ENCODE measurements around the gene LONRF3.
"Not testable (repeated sequence)": the region's sequence is repeated elsewhere in the genome, so short reads cannot be mapped to it uniquely, and the experiment has no call there.

The LONRF3 gene

DNA sequence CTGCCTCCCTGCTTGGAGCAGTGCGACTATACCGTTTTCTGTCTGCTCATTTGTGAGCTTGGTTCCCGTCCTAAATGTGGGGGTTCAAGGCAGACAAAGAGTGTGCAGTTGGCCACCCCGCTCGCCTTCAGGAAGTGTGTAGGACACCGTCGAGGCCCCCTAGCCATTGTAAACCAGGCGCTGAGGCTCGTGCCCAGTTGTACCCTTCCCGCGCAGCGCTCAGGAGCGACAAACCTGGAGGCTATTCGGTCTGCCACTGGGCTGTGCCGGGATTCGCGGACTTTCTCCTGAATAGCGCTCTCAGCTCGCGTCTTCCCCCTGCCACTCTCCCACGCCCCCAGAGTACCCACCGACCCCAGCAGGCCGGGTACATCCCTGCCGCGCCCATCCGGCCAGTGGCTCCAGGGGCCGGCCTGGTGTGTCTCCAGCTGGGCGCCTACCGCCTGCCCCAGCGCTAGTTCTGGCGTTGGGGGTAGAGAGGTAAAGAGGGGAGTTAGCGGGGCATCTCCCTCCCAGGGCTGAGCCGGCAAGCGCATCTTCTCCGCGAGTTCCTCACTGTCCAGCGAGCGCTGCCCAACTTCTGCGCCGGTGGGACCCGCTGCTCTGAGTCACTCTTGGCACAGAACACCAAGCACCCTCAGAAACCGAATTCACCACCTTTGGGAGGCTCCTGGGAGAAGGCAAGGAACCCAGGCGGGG lies 880 bp upstream of the LONRF3 start:
- ATAC-seq (replicated peaks) (no peak), DNase-seq (no peak)
- peak overlapping the region in 1 of 2 donors; percentile 97 for H3K27ac Mint-ChIP-seq
- H3K36me3 Mint-ChIP-seq (ENCODE audit: insufficient read depth), result peaks cover 20% of the 10 kb centered on the region
- peaks cover 13 to 14% of the 10 kb centered on the region in 2 donors for H3K4me1 Mint-ChIP-seq (ENCODE audit: low read depth in 2 of 2)
- peaks cover 0 to 7% of the 10 kb centered on the region in 2 donors for H3K27me3 Mint-ChIP-seq
- no peaks in the 10 kb centered on the region for H3K9me3 Mint-ChIP-seq
- H3K4me3 Mint-ChIP-seq, result peak overlapping the region; percentile 81 to 86

DNA sequence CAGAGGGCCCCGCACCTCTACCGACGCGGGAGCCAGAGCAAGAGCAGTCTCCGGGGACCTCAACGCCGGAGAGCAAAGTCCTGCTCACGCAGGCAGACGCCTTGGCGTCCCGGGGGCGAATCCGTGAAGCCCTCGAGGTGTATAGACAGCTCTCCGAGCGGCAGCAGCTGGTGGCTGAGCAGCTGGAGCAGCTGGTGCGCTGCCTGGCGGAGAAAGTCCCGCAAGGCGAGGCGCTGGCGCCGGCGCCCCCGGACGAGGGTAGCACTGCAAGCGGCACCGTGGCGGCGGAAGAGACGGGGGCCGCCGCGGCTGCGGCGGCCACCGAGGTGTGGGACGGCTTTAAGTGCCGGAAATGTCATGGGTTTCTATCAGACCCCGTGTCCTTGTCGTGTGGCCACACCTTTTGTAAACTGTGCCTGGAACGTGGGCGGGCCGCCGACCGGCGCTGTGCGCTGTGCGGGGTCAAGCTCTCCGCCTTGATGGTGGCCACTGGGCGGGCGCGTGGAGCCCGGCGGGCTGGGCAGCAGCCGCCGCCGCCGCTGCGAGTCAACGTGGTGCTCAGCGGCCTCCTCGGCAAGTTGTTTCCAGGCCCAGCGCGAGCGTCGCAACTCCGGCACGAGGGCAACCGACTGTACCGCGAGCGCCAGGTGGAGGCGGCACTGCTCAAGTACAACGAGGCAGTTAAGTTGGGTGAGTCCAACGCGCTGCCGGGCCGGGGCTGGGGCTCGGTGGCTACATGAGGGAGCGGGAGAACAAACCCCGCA lies 672 bp downstream of the LONRF3 start:
- Mint-ChIP-seq H3K9me3 (no peaks in the 10 kb centered on the region), H3K36me3 (ENCODE audit: insufficient read depth) (peaks cover 30% of the 10 kb centered on the region), H3K4me1 (ENCODE audit: low read depth in 2 of 2) (peaks cover 13 to 14% of the 10 kb centered on the region in 2 donors), H3K27me3 (peaks cover 0 to 7% of the 10 kb centered on the region in 2 donors), H3K4me3 (peak overlapping the region; percentile 81 to 86), H3K27ac (peak overlapping the region; percentile 91 to 97)
- peak; percentile 29 to 60 (median 50) for DNase-seq
- peak; percentile 61 for ATAC-seq (replicated peaks)

DNA sequence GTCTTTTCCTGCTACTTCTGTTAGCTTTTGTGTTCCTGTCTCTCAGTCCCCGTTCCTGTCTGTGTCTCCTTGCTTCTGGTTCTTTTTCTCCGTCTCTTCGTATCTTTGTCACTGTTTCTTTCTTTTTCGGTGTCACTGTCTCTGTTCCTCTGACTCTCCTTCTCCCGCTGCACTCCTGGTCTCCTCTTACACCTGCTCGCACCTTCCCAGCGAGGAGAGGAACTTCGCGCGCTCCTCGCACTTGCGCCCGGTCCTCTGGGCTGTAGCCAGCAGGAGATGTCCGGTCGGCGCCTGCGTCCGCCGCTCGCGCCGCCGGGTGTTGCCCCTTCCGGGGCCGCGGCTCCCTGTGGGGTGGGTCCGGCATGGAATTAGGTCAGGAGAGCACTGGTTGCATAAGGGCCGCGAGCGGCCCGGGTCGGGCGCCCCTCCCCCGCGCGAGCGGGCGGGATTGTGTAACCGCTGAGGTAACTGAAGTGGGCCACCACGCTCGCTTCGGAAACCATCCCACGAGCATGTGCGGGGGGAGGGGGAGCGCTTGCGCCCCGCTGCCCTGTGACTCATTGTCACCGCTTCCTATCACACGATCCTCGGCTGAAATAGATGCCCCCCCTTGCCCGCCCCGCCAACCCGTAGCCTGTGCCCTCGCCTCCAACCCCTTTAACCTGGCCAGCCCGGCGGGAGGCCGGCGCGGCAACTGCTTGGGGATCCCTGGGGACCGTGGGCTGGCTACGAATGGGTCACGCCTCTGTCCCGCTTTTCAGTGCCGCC lies 1.6 kb downstream of the LONRF3 start:
- ATAC-seq (replicated peaks) (peak; percentile 61), DNase-seq (peak; percentile 40 to 70 (median 70))
- H3K27me3 Mint-ChIP-seq, result peaks cover 0 to 7% of the 10 kb centered on the region in 2 donors
- H3K4me1 Mint-ChIP-seq (ENCODE audit: low read depth in 2 of 2), result peaks cover 14 to 15% of the 10 kb centered on the region in 2 donors
- no peaks in the 10 kb centered on the region for H3K9me3 Mint-ChIP-seq
- H3K27ac Mint-ChIP-seq, result peak overlapping the region; percentile 91 to 97
- H3K4me3 Mint-ChIP-seq, result peak overlapping the region; percentile 81 to 86
- peaks cover 34% of the 10 kb centered on the region for H3K36me3 Mint-ChIP-seq (ENCODE audit: insufficient read depth)

DNA sequence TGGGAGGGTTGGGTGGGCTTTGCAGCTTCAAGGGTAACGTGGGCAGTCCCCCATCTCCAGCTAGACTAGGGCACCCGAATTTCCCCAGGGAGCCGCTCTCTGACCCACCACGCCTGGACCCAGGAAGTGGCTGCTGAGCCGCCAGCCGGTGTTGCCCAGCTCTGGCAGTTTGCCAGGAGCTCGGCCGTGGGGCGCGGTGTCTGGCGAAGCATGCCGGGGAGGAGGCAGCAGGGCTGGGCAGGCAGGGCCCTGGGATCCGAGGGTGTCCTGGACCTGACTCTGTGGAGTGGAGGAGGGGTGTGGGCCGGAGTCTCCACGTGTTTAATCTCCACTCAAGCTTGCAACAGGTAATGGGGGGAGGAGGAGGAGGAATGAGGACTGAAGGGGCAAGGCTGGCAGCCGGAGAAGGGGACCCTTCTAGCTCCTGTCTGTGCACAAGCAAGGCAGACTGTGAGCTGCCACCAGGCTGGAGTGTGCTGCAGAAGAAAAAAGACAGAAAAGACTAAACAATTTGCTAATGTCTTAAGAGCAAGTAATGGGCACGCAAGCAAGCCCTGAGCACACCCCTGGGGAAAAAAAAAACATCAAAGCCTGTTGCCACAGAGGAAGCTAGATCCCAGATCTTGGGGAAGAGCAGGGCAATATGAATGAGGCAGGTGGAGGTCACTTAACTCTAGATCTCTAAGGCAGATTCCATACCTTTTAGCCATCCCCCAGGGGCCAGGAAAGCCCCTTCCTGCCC lies 2.4 kb downstream of the LONRF3 start:
- peak in 2 of 3 experiments; percentile 0 to 8 for DNase-seq
- peaks cover 41% of the 10 kb centered on the region for H3K36me3 Mint-ChIP-seq (ENCODE audit: insufficient read depth)
- H3K27me3 Mint-ChIP-seq, result peaks cover 0 to 7% of the 10 kb centered on the region in 2 donors
- peak overlapping the region in 1 of 2 donors; percentile 41 for H3K27ac Mint-ChIP-seq
- peak overlapping the region; percentile 81 to 86 for H3K4me3 Mint-ChIP-seq
- peaks cover 14 to 15% of the 10 kb centered on the region in 2 donors for H3K4me1 Mint-ChIP-seq (ENCODE audit: low read depth in 2 of 2)
- ATAC-seq (replicated peaks), result no peak
- H3K9me3 Mint-ChIP-seq, result no peaks in the 10 kb centered on the region

DNA sequence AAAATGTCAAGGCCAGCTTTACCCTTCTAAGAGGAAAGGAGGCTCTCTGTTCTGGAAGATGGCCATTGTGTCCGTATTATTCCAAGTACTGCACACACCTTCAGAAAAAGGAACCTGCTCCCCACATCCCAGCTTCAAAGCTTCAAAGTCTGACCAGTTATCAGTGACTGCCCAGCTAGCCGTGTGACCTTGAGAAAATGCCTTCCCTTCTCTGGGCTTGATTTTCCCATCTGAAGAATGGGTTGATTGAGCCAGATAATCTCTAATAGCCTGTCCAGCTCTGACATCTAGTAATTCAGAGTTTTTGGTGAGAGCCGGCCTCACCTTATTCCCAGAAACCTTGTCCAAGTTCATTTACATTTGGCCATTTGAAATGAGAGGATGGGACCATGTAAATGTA lies 3.0 kb downstream of the LONRF3 start:
- H3K27ac Mint-ChIP-seq, result peak overlapping the region in 1 of 2 donors; percentile 41
- H3K9me3 Mint-ChIP-seq, result no peaks in the 10 kb centered on the region
- peaks cover 0 to 7% of the 10 kb centered on the region in 2 donors for H3K27me3 Mint-ChIP-seq
- no peak for ATAC-seq (replicated peaks)
- H3K4me3 Mint-ChIP-seq, result peak overlapping the region; percentile 81 to 86
- peaks cover 44% of the 10 kb centered on the region for H3K36me3 Mint-ChIP-seq (ENCODE audit: insufficient read depth)
- no peak for DNase-seq
- peaks cover 14 to 18% of the 10 kb centered on the region in 2 donors for H3K4me1 Mint-ChIP-seq (ENCODE audit: low read depth in 2 of 2)

DNA sequence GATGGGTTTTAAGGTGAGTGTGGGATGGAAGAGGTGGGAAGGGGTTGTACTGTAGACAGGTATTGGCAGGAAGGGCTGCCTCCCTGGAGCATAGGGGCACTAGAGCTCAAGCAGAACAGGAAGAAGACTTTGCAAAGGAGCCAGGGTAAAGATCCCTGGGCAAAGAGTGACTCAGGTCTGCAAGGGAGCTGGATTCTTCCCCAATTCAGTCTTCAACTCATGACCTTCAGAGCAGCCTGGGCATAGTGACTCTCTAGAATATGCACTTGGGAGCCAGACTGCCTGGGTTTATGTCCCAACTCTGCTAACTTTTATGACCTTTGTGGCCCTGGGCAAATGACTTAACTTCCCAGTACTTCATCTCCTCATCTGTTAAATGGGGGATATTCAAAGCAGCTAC lies 4.0 kb downstream of the LONRF3 start:
- no peak overlapping the region for H3K4me3 Mint-ChIP-seq
- peaks cover 47% of the 10 kb centered on the region for H3K36me3 Mint-ChIP-seq (ENCODE audit: insufficient read depth)
- DNase-seq (no peak), ATAC-seq (replicated peaks) (no peak)
- H3K27ac Mint-ChIP-seq, result no peak overlapping the region
- no peaks in the 10 kb centered on the region for H3K27me3 Mint-ChIP-seq
- H3K9me3 Mint-ChIP-seq, result no peaks in the 10 kb centered on the region
- H3K4me1 Mint-ChIP-seq (ENCODE audit: low read depth in 2 of 2), result peaks cover 14 to 21% of the 10 kb centered on the region in 2 donors

DNA sequence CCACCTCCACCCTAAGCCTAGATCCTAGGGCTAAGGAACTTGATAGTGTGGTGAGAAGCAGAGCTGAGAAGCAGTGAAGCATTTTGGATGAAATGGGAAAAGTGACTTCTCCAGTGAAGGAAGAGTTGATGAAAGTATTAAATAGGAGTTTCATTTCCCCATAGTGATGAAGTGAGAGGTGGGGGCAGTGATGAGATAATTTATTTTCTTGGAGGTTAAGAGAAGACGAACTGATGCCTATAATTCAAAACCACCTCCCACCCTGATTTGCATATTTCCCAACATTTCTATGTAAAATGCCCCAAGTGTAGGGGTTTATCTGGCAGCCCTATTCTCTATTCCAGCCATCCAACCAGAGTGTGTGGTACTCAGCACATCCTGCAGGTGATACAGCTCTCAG lies 6.3 kb downstream of the LONRF3 start:
- no peaks in the 10 kb centered on the region for H3K9me3 Mint-ChIP-seq
- H3K4me3 Mint-ChIP-seq, result peak overlapping the region in 1 of 2 donors; percentile 37
- ATAC-seq (replicated peaks) (no peak), DNase-seq (no peak)
- H3K36me3 Mint-ChIP-seq (ENCODE audit: insufficient read depth), result peaks cover 34% of the 10 kb centered on the region
- no peak overlapping the region for H3K27ac Mint-ChIP-seq
- no peaks in the 10 kb centered on the region for H3K27me3 Mint-ChIP-seq
- peaks cover 2 to 14% of the 10 kb centered on the region in 2 donors for H3K4me1 Mint-ChIP-seq (ENCODE audit: low read depth in 2 of 2)

DNA sequence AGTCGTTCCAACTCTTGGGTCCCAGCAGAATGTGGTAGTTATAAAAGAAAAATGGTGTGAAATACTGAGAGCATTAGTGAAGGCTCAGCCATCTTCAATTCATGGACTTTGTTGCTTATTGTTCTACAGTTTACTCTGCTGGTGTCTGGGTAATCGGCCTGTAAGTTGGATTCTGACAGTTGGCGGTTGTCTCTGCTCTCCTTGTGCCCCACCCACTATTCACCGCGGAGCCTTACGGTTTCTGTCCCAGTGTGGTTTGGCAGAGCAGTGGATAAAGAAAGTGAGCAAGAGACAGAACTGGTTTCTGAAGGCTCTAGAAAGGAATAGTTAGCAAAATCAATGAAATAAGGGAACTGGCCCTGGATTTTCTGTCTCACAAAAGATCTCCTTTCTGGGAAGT lies 9.1 kb downstream of the LONRF3 start:
- Mint-ChIP-seq H3K4me3 (no peak overlapping the region), H3K27me3 (no peaks in the 10 kb centered on the region), H3K9me3 (no peaks in the 10 kb centered on the region), H3K4me1 (ENCODE audit: low read depth in 2 of 2) (peaks cover 0 to 9% of the 10 kb centered on the region in 2 donors), H3K27ac (no peak overlapping the region), H3K36me3 (ENCODE audit: insufficient read depth) (peaks cover 32% of the 10 kb centered on the region)
- no peak for ATAC-seq (replicated peaks)
- DNase-seq, result no peak

DNA sequence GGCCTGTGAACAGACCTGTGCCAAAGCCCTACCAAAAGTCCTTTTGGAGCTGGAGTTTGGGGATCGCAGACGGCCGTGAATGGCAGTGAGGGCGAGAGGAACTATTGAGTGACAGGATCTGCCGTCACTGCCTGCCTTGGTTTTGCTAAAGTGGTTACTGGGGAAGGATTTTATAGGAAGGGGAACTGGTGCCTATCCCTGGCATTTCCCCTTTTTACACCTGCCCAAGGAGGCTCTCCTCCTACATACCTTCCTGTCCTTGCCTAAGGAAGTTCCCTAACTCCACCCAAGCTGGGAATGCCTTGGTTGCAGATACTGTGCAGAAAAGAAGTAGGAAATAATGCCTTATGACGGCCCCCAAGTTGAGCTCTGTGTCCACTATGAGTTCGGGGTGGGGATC lies 14.5 kb downstream of the LONRF3 start:
- no peak overlapping the region for H3K27ac Mint-ChIP-seq
- DNase-seq, result no peak
- H3K36me3 Mint-ChIP-seq (ENCODE audit: insufficient read depth), result peaks cover 19% of the 10 kb centered on the region
- no peak overlapping the region for H3K4me3 Mint-ChIP-seq
- ATAC-seq (replicated peaks), result no peak
- no peaks in the 10 kb centered on the region for H3K9me3 Mint-ChIP-seq
- no peaks in the 10 kb centered on the region for H3K27me3 Mint-ChIP-seq
- peaks cover 7 to 14% of the 10 kb centered on the region in 2 donors for H3K4me1 Mint-ChIP-seq (ENCODE audit: low read depth in 2 of 2)

DNA sequence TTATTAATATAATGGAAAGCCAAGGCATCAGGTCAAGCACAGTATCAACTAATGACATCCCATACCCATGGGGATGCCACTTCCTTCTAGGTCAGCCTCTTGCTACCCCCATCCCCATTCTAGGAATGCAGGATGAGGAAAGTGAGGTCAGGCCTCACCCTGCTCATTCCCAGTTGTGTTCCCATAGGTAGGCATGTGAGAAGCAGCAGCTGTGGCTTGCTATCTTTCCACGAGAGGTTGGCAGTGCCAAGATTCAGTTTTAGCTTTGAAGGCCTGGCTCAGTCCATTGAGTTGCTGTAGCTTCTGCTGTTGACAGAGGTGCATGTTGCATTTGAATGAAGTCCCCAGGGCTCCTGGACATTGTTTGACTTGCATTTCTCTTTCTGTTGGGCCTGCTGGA lies 15.5 kb downstream of the LONRF3 start:
- H3K9me3 Mint-ChIP-seq, result no peaks in the 10 kb centered on the region
- peaks cover 16% of the 10 kb centered on the region for H3K36me3 Mint-ChIP-seq (ENCODE audit: insufficient read depth)
- H3K27ac Mint-ChIP-seq, result no peak overlapping the region
- no peak overlapping the region for H3K4me3 Mint-ChIP-seq
- peaks cover 7 to 14% of the 10 kb centered on the region in 2 donors for H3K4me1 Mint-ChIP-seq (ENCODE audit: low read depth in 2 of 2)
- ATAC-seq (replicated peaks) (no peak), DNase-seq (no peak)
- no peaks in the 10 kb centered on the region for H3K27me3 Mint-ChIP-seq

DNA sequence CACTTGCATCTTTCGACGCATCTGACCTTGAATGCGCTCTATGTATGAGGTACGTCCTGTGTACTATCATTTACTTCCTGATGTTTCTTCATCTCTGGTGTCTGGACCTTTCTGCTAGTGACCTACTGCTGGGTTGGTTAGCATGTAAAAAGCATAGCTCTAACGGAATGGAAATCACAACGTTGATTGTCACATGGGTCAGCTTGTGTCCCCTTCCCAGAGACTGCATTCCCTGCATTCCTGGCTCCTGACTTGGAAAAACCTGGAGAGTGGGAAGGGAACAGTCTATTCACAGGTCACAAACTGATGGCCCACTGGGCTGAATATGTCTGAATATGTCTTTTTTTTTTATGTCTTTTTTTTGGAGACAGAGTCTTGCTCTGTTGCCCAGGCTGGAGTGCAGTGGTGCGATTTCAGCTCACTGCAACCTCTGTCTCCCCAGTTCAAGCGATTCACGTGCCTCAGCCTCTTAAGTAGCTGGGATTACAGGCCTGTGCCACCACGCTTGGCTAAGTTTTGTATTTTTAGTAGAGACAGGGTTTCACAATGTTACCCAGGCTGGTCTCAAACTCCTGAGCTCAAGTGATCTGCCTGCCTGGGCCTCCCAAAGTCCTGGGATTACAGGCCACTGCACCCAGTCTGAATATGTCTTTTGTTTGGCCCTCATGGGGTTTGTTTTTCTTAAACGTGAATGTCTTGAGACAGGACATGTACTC lies 16.3 kb downstream of the LONRF3 start:
- DNase-seq, result no peak
- ATAC-seq (replicated peaks), result no peak
- no peaks in the 10 kb centered on the region for H3K9me3 Mint-ChIP-seq
- H3K36me3 Mint-ChIP-seq (ENCODE audit: insufficient read depth), result peaks cover 16% of the 10 kb centered on the region
- H3K27ac Mint-ChIP-seq, result no peak overlapping the region
- H3K4me3 Mint-ChIP-seq, result no peak overlapping the region
- peaks cover 0 to 6% of the 10 kb centered on the region in 2 donors for H3K27me3 Mint-ChIP-seq
- H3K4me1 Mint-ChIP-seq (ENCODE audit: low read depth in 2 of 2), result peaks cover 7 to 14% of the 10 kb centered on the region in 2 donors

DNA sequence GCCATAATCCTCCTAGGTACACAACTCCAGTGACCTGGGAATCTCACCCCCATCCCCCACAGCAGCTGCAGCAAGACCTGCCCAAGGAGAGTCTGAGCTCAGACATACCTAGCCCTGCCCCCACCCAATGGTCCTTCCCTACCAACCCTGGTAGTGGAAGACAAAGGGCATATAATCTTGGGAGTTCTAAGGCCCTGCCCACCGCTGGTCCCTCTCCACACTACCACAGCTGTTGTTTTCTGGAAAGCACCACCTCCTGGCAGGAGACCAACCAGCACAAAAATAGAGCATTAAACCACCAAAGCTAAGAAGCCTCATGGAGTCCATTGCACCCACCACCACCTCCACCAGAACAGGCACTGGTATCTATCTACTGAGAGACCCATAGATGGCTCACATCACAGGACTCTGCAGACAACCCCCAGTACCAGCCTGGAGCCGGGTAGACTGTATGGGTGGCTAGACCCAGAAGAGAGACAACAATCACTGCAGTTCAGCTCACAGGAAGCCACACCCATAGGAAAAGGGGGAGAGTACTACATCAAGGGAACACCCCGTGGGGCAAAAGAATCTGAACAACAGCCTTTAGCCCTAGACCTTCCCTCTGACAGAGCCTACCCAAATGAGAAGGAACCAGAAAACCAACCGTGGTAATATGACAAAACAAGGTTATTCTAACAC lies 18.2 kb downstream of the LONRF3 start:
- Mint-ChIP-seq H3K4me1 (ENCODE audit: low read depth in 2 of 2) (peaks cover 7 to 14% of the 10 kb centered on the region in 2 donors), H3K36me3 (ENCODE audit: insufficient read depth) (peaks cover 19% of the 10 kb centered on the region), H3K27ac (peak overlapping the region in 1 of 2 donors; percentile 20), H3K4me3 (peak overlapping the region in 1 of 2 donors; percentile 25)
- ATAC-seq (replicated peaks); H3K9me3 Mint-ChIP-seq; H3K27me3 Mint-ChIP-seq; DNase-seq: not testable (repeated sequence)
